Neuron (in vitro differentiated cells): ENCODE data around the gene PRPF38A.

ENCODE experiments used
- H2AFZ ChIP-seq: one replicate; pipeline ENCODE4 v1.6.1; 2013; ENCODE audit warnings: low read depth, mild to moderate bottlenecking, inconsistent platforms, low read length, moderate library complexity
- H3K27me3 ChIP-seq: one replicate; pipeline ENCODE4 v1.6.1; 2013; ENCODE audit warnings: low read length; ENCODE audit not compliant: insufficient read depth
- H3K36me3 ChIP-seq: one replicate; pipeline ENCODE4 v1.6.1; 2013; ENCODE audit warnings: low read length; ENCODE audit not compliant: insufficient read depth
- H3K4me1 ChIP-seq: one replicate; pipeline ENCODE4 v1.6.1; 2013; ENCODE audit warnings: low read length; ENCODE audit not compliant: insufficient read depth
- H3K4me3 ChIP-seq: 2 replicates; pipeline ENCODE4 v1.5.1; 2013; ENCODE audit warnings: mild to moderate bottlenecking, low read length, moderate library complexity
- H3K9me3 ChIP-seq: one replicate; pipeline ENCODE4 v1.6.1; 2013; ENCODE audit warnings: low read length

The PRPF38A gene

DNA sequence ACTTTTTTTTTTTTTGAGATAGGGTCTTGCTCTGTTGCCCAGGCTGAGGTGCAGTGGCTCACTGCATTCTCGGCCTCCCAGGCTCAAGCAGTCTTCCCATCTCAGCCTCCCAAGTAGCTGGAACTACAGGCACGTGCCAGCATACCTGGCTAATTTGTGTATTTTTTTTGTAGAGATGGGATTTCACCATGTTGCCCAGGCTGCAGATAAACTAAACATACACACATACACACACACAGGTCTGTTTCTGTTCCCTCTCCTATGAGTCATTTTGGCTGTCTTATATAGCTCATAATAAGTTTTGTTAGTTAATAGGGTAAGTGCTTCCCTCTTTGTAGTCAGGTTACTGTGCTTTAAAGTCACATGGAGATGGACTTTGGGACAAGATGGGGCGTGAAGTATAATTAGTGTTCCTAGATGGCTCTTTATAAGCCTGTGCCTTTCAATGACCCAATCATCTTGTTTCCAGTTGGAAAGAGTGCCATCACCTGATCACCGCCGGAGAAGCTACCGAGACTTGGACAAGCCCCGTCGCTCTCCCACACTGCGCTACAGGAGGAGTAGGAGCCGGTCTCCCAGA is 9.1 kb downstream of the PRPF38A start:
- H3K36me3 ChIP-seq: peaks cover 94% of the 10 kb centered on the region
- no peak overlapping the region for H2AFZ ChIP-seq
- H3K4me3 ChIP-seq: no peak overlapping the region
- no peaks in the 10 kb centered on the region for H3K27me3 ChIP-seq
- no peaks in the 10 kb centered on the region for H3K9me3 ChIP-seq
- H3K4me1 ChIP-seq: no peaks in the 10 kb centered on the region

DNA sequence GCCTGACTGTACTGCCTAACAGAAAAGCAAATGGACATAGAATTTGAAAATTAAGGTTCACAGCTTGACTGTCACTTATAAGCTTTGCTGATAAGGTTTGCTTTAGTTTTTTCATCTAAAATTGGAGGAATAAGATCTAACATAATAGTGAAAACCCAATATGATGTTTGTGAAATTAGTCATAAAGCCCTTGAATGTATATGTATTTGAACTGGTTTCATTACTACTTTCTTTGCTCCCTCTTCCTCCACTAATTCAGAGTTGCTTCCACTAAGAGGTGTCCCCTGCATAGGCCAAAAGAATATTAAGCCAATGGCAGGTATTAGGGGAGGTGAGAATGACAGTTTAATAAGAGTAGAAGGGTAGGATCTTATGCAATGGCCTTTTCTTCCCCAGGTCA is 10.5 kb downstream of the PRPF38A start:
- no peaks in the 10 kb centered on the region for H3K27me3 ChIP-seq
- peaks cover 88% of the 10 kb centered on the region for H3K36me3 ChIP-seq
- no peak overlapping the region for H2AFZ ChIP-seq
- H3K4me3 ChIP-seq: no peak overlapping the region
- H3K9me3 ChIP-seq: no peaks in the 10 kb centered on the region
- H3K4me1 ChIP-seq: no peaks in the 10 kb centered on the region

DNA sequence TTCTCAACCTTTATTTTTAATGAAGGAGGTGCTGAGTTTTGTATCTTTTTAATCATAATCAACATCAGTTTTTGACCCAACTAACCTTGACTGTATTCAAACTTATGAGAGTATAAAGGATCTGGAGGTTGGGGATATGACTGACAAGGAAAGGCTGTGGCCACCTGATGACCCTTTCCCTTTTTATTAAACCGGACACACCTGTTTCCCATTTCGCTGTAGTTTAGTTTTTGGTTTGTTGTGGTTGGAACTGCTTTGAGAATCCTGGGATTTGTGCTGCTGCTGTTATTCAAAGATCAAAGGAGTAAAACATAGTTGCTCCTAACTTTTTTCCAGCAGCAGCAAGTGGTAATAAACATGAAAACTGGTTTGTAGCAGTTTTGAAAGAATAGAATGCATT is 12.4 kb downstream of the PRPF38A start:
- Histone ChIP-seq H3K4me1 (no peaks in the 10 kb centered on the region), H2AFZ (no peak overlapping the region), H3K9me3 (no peaks in the 10 kb centered on the region), H3K27me3 (no peaks in the 10 kb centered on the region), H3K4me3 (no peak overlapping the region), H3K36me3 (peaks cover 89% of the 10 kb centered on the region)

DNA sequence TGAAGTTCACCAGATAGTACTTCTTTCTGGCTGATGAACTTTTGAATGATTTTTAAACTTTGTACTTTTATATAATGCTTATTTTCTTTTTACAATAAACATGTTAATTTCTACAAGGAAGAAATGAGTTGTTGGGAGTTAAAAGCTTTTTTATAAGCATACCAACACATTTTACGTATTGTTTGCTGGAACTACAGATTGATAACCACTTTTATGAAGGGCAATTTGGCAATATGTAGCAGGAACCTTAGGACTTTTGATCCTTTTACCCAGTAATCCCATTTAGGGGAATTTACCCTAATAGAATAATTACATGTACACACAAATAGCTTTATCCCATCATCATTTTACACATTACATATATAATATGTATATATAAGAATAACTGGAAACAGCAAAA is 16.3 kb downstream of the PRPF38A start:
- H3K4me3 ChIP-seq: no peak overlapping the region
- no peaks in the 10 kb centered on the region for H3K27me3 ChIP-seq
- H3K36me3 ChIP-seq: peaks cover 85% of the 10 kb centered on the region
- no peak overlapping the region for H2AFZ ChIP-seq
- no peaks in the 10 kb centered on the region for H3K4me1 ChIP-seq
- H3K9me3 ChIP-seq: no peaks in the 10 kb centered on the region

DNA sequence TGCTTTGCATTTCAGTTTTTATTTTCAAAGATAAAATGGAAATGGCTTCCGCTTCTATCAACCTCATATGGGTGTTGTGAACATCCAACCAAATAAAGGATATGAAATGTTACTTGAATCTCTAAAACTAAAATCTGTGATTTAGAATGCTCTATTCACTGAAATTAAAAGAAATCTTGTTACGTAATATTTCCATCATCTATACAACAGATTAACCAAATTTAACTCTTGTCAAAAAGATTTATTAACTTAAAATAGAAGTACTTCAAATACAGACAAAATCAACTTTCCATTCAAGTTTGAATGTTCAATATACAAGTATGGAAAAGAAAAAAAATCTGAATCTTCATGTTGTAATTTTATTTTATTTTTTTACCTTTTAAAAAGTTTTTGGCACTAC is 18.7 kb downstream of the PRPF38A start:
- H3K4me1 ChIP-seq: no peaks in the 10 kb centered on the region
- no peaks in the 10 kb centered on the region for H3K9me3 ChIP-seq
- peaks cover 73% of the 10 kb centered on the region for H3K36me3 ChIP-seq
- no peak overlapping the region for H3K4me3 ChIP-seq
- H3K27me3 ChIP-seq: no peaks in the 10 kb centered on the region
- no peak overlapping the region for H2AFZ ChIP-seq

DNA sequence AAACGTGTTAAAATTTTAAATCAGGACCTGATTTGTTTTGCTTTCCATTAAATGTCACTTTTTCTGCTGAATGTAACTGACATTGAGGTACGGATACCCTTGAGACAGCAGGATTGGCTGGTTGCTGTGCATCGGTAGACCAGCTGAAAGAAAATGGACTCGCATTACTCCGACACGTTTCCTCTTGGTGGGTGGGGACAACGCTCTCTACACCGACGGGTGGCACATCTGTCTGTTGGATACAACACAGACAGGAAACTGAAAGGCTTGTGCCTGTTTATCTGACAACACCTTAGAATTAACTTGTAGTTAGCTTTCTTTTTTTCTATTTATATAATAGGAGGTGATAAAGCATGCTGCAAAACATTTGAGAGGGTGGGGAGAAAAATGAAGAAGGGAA is 19.4 kb downstream of the PRPF38A start:
- H3K27me3 ChIP-seq: no peaks in the 10 kb centered on the region
- H3K4me1 ChIP-seq: no peaks in the 10 kb centered on the region
- H2AFZ ChIP-seq: no peak overlapping the region
- no peaks in the 10 kb centered on the region for H3K9me3 ChIP-seq
- H3K4me3 ChIP-seq: no peak overlapping the region
- peaks cover 66% of the 10 kb centered on the region for H3K36me3 ChIP-seq

DNA sequence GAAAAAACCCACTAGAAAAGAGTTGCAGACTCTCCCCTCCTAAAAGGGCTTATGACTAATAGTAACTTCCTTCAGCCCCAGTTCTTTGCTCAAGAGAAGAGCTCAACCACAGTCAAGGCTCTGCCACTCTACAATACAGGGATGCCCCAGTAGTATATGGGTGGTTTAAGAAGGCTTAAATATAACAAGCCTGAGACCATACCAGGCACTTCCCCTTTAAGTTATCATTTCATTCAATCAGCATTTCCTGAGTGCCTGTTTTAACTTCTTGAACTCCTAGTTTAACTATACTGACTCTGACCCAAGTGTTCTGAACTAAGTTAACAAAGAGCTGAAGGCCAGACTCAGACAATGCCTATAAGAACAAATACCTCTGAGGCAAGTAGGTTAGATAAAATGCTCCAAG is 19.8 kb downstream of the PRPF38A start:
- Histone ChIP-seq H2AFZ (no peak overlapping the region), H3K4me3 (no peak overlapping the region), H3K4me1 (no peaks in the 10 kb centered on the region), H3K9me3 (no peaks in the 10 kb centered on the region), H3K36me3 (peaks cover 65% of the 10 kb centered on the region), H3K27me3 (no peaks in the 10 kb centered on the region)

DNA sequence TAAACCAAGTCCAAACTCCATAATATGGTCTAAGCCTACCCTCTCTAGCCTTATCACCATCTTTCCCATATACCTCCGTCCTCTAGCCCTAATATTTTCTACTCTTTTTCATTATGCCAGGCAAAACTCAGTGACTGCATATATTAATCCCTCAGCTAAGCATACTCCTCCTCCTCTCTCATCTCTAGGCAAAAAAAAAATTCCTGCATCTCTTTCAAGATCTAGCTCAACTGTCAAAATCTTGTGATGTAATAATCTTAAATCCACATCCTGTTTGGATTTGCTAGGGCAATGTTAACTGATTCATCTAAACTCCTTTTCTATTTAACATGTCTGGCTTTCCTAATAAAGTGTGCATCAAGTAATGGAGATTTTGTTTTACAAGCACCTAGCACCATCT is 20.4 kb downstream of the PRPF38A start:
- Histone ChIP-seq H3K4me3 (no peak overlapping the region), H3K27me3 (no peaks in the 10 kb centered on the region), H3K36me3 (peaks cover 67% of the 10 kb centered on the region), H3K9me3 (no peaks in the 10 kb centered on the region), H2AFZ (no peak overlapping the region), H3K4me1 (no peaks in the 10 kb centered on the region)

DNA sequence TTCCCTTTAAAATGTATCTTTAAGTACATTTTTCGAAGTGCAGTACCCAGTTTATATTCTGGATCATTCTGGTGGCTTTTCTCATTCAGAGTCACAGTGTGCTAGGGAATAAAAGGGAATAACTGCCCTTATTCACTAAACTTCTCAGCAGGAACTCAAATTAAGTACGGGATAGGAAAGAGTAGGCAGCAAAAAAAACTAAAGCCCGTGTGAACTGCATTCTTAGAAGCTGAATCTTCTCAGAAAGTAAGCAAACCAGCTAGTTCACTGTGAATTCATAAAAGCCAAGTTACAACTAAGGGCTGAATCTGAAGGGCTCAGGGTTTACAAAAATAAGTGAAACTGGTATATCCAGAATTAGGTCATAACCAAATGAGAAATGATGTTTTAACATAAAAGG is 22.0 kb downstream of the PRPF38A start:
- H2AFZ ChIP-seq: no peak overlapping the region
- peaks cover 68% of the 10 kb centered on the region for H3K36me3 ChIP-seq
- H3K4me1 ChIP-seq: no peaks in the 10 kb centered on the region
- no peak overlapping the region for H3K4me3 ChIP-seq
- H3K27me3 ChIP-seq: no peaks in the 10 kb centered on the region
- H3K9me3 ChIP-seq: no peaks in the 10 kb centered on the region

DNA sequence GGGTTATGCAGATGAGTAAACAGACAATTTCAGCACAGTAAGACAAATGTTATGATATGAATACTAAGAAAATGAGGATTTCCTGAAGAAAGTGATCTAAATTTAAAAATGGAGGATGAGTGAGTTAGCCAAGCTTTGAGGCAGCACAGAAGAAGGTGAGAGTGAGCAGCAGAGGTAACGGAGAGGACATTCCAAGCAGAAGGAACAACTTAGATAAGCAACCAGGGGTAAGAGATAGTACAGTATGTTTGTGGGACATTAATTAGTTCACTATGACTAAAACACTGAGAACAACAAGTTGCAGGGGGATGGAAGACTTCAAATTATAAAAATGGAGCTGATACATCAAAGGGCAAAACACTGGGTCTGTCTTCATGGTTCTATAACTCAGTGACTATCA is 22.8 kb downstream of the PRPF38A start:
- peaks cover 68% of the 10 kb centered on the region for H3K36me3 ChIP-seq
- H3K27me3 ChIP-seq: no peaks in the 10 kb centered on the region
- no peak overlapping the region for H3K4me3 ChIP-seq
- no peaks in the 10 kb centered on the region for H3K4me1 ChIP-seq
- no peak overlapping the region for H2AFZ ChIP-seq
- H3K9me3 ChIP-seq: no peaks in the 10 kb centered on the region

DNA sequence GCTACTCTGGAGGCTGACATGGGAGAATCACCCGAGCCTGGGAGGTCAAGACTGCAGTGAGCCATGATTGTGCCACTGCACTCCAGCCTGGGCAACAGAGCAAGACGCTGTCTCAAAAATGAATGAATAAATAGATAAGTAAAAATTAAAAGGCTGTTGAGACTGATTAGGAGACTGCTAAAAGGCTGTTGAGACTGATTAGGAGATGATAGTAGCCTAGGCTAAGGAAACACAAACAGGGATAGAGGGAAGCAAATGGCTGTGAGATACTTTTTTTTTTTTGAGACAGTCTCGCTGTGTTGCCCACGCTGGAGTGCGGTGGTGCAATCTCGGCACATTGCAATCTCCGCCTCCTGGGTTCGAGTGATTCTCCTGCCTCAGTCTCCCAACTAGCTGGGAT is 28.4 kb downstream of the PRPF38A start:
- H3K4me3 ChIP-seq: no peak overlapping the region
- no peaks in the 10 kb centered on the region for H3K9me3 ChIP-seq
- H3K27me3 ChIP-seq: no peaks in the 10 kb centered on the region
- H3K4me1 ChIP-seq: no peaks in the 10 kb centered on the region
- H3K36me3 ChIP-seq: peaks cover 77% of the 10 kb centered on the region
- H2AFZ ChIP-seq: no peak overlapping the region

DNA sequence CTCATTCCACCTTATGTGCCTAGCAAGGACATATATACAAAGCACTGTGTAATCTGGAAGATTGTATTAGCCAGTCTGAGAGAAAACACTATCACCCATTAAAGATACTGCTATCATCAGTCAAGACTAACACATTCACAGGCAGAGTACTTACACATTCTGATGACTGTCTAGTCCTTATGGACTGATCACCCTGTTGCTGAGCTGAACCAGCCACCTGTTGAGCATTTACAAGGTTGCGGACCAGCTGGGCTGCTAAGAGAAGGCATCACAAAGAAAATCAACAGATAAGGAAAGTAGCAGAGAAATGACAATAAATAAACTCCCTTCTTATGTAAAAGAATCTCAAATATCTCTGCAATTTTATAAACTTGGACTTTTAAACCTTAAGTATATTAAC is 30.8 kb downstream of the PRPF38A start:
- Histone ChIP-seq H3K27me3 (no peaks in the 10 kb centered on the region), H2AFZ (no peak overlapping the region), H3K4me1 (no peaks in the 10 kb centered on the region), H3K9me3 (no peaks in the 10 kb centered on the region), H3K36me3 (peaks cover 83% of the 10 kb centered on the region), H3K4me3 (no peak overlapping the region)

DNA sequence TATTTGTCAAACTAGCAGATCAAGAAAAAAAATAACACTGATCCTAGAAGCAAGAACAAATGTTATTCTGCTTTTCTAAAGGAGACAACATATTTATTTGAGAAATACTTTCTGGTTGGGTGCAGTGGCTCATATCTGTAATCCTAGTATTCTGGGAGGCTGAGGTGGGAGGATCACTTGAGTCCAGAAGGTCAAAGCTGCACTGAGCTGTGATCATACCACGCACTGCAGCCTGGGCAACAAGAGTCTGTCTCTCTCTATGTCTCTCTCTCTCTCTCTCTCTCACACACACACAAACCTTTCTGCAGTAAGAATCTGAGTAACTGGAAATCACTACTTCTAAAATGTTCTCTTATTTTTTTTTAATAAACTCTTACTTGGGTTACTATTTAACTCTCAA is 31.2 kb downstream of the PRPF38A start:
- H3K4me3 ChIP-seq: no peak overlapping the region
- no peaks in the 10 kb centered on the region for H3K4me1 ChIP-seq
- H3K9me3 ChIP-seq: no peaks in the 10 kb centered on the region
- peaks cover 84% of the 10 kb centered on the region for H3K36me3 ChIP-seq
- no peaks in the 10 kb centered on the region for H3K27me3 ChIP-seq
- H2AFZ ChIP-seq: no peak overlapping the region

DNA sequence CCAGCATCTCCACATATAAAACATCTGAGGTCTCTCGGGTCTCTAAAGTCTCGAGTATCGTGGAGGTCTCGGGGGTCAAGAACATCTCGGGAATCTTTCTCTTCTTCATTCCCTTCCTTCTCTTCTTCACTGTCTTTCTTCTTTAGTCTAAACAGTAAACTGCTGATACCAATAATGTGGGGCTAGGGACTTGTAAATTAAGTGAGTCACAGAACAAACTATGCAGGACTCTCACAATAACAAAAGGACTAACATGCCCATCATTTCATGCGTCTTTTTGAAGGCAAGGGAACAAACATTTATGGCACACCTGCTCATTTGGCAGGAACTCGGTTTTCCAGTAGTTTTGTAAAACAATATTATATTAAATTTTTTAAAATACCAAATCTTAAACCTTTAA is 32.4 kb downstream of the PRPF38A start:
- Histone ChIP-seq H3K27me3 (no peaks in the 10 kb centered on the region), H2AFZ (no peak overlapping the region), H3K4me1 (no peaks in the 10 kb centered on the region), H3K9me3 (no peaks in the 10 kb centered on the region), H3K36me3 (peaks cover 78% of the 10 kb centered on the region), H3K4me3 (no peak overlapping the region)
